Liver (tissue), 9 donors: ENCODE data around the gene ABLIM1. TPM values are rescaled to one million over a fixed set of nuclear protein-coding genes. Genes with fewer than 3 reads are reported as not detected.

ENCODE experiments used
- DNase-seq: peaks from one replicate; pipeline ENCODE4 v3.0.0-alpha.2; 2017; ENCODE audit warnings: low spot score
- H3K27ac ChIP-seq, 2 donors: one replicate each; pipeline ENCODE4 v1.7.0; 2013; ENCODE audit warnings: inconsistent platforms in 2 of 2, low read length in 2 of 2, control low read depth in 1 of 2, low read depth in 1 of 2, mild to moderate bottlenecking in 1 of 2
- H3K27me3 ChIP-seq, 4 donors: one replicate each; pipeline versions ENCODE4 v1.6.1 to v1.7.0; 2013; ENCODE audit warnings: low read length in 3 of 4, inconsistent platforms in 1 of 4, mild to moderate bottlenecking in 1 of 4, moderate library complexity in 1 of 4; ENCODE audit not compliant: control insufficient read depth in 4 of 4, insufficient read depth in 4 of 4
- H3K36me3 ChIP-seq, 4 donors: one replicate each; pipeline versions ENCODE4 v1.6.1 to v1.7.0; 2013; ENCODE audit warnings: low read length in 3 of 4, mild to moderate bottlenecking in 3 of 4, low read depth in 1 of 4, moderate library complexity in 1 of 4; ENCODE audit not compliant: control insufficient read depth in 4 of 4, insufficient read depth in 3 of 4
- H3K4me1 ChIP-seq, 4 donors: one replicate each; pipeline versions ENCODE4 v1.6.1 to v1.7.0; 2013; ENCODE audit warnings: low read length in 3 of 4, mild to moderate bottlenecking in 3 of 4, moderate library complexity in 1 of 4; ENCODE audit not compliant: control insufficient read depth in 4 of 4, insufficient read depth in 4 of 4
- H3K4me3 ChIP-seq, 3 donors: one replicate each; pipeline versions ENCODE4 v1.6.1 to v1.7.0; 2013; ENCODE audit warnings: low read length in 3 of 3, control low read depth in 1 of 3, low read depth in 1 of 3, mild to moderate bottlenecking in 1 of 3
- H3K9ac ChIP-seq, 2 donors: one replicate each; pipeline ENCODE4 v1.7.0; 2013; ENCODE audit warnings: low read length in 2 of 2, mild to moderate bottlenecking in 2 of 2, moderate library complexity in 2 of 2, control low read depth in 1 of 2, low read depth in 1 of 2
- H3K9me3 ChIP-seq, 4 donors: one replicate each; pipeline versions ENCODE4 v1.6.1 to v1.7.0; 2013; ENCODE audit warnings: low read length in 3 of 4; ENCODE audit not compliant: control insufficient read depth in 4 of 4
- ATF3 ChIP-seq: IDR thresholded peaks from 2 replicates; pipeline ENCODE4 v1.6.1; 2016; ENCODE audit warnings: antibody characterized with exemption
- CTCF ChIP-seq: fragments of 150-350 bp; IDR thresholded peaks from 2 replicates; pipeline ENCODE4 v1.5.1; 2017; ENCODE audit warnings: improper control_type of control experiment, low read depth, low read length; ENCODE audit not compliant: missing input control
- EGR1 ChIP-seq, 2 donors: IDR thresholded peaks; 2 replicates each; pipeline ENCODE4 v1.6.1; 2016 to 2018; ENCODE audit warnings: antibody characterized with exemption in 2 of 2, low read depth in 2 of 2
- FOXA1 ChIP-seq: IDR thresholded peaks from 2 replicates; pipeline ENCODE4 v1.6.1; 2016; ENCODE audit warnings: antibody characterized with exemption
- GABPA ChIP-seq, 2 donors: IDR thresholded peaks in 1 of 2; conservative IDR thresholded peaks in 1 of 2; 2 replicates each; pipeline ENCODE4 v1.6.1; 2016; ENCODE audit warnings: antibody characterized with exemption in 2 of 2, mild to moderate bottlenecking in 1 of 2, moderate library complexity in 1 of 2
- HNF4A ChIP-seq, 2 donors: conservative IDR thresholded peaks; 2 replicates each; pipeline ENCODE4 v1.6.1; 2016; ENCODE audit warnings: antibody characterized with exemption in 2 of 2, mild to moderate bottlenecking in 2 of 2
- HNF4G ChIP-seq: IDR thresholded peaks from 2 replicates; pipeline ENCODE4 v1.6.1; 2016; ENCODE audit warnings: antibody characterized with exemption
- JUND ChIP-seq, 2 donors: IDR thresholded peaks; 2 replicates each; pipeline ENCODE4 v1.6.1; 2016; ENCODE audit warnings: antibody characterized with exemption in 2 of 2
- MAX ChIP-seq: IDR thresholded peaks from 2 replicates; pipeline ENCODE4 v1.6.1; 2016; ENCODE audit warnings: antibody characterized with exemption
- NR2F2 ChIP-seq: IDR thresholded peaks from 2 replicates; pipeline ENCODE4 v1.6.1; 2016; ENCODE audit warnings: antibody characterized with exemption
- RAD21 ChIP-seq, 2 donors: IDR thresholded peaks; 2 replicates each; pipeline ENCODE4 v1.6.1; 2016; ENCODE audit warnings: antibody characterized with exemption in 2 of 2, mild to moderate bottlenecking in 2 of 2
- REST ChIP-seq: IDR thresholded peaks from 2 replicates; pipeline ENCODE4 v1.6.1; 2016; ENCODE audit warnings: antibody characterized with exemption, mild to moderate bottlenecking
- SP1 ChIP-seq: IDR thresholded peaks from 2 replicates; pipeline ENCODE4 v1.6.1; 2018; ENCODE audit warnings: antibody characterized with exemption, mild to moderate bottlenecking
- TAF1 ChIP-seq: conservative IDR thresholded peaks from 2 replicates; pipeline ENCODE4 v1.6.1; 2016; ENCODE audit warnings: antibody characterized with exemption, mild to moderate bottlenecking
- YY1 ChIP-seq: IDR thresholded peaks from 2 replicates; pipeline ENCODE4 v1.6.1; 2016; ENCODE audit warnings: antibody characterized with exemption, mild to moderate bottlenecking
- ZBTB33 ChIP-seq: IDR thresholded peaks from 2 replicates; pipeline ENCODE4 v1.6.1; 2016; ENCODE audit warnings: antibody characterized with exemption
- WGBS: extraction: QIAGEN DNeasy Blood & Tissue Kit; methylation state at CpG from one replicate; pipeline ENCODE4 v1.1.7; 2013; 5-methylcytosine and 5-hydroxymethylcytosine counted together
- polyA plus RNA-seq, 2 donors: library from polyadenylated mRNA; stranded (reverse) in 1 of 2; unstranded in 1 of 2; fragments of 200-250 nt in 1 of 2; fragments of >200 nt in 1 of 2; fragmentation: Nextera tagmentation in 1 of 2; extraction: Ambion mirVana in 1 of 2; gene quantifications; one replicate each; pipeline versions ENCODE4 v1.2.1 to v1.2.3, GENCODE V29; 2013 to 2015
- total RNA-seq, 2 donors: library from RNA; depleted of rRNA; stranded (reverse); fragments of >200 nt; gene quantifications; one replicate each; pipeline ENCODE4 v1.2.3, GENCODE V29; 2014
- donor health status: healthy.
- donor health status: healthy.
- donor health status: healthy.
- donor health status: healthy.
- donor health status: healthy.

ABLIM1 gene
- total and polyA plus RNA-seq, 4 donors, result 10.9 to 31.3 (median 13.1) TPM

- TF ChIP-seq MAX (no peak), GABPA (IDR thresholded peaks at IDR 0.05 in 1 of 2, conservative IDR thresholded peaks at IDR 0.05 in 1 of 2) (no peak), YY1 (no peak), TAF1 (no peak), RAD21 (IDR thresholded peaks at IDR 0.05) (no peak), JUND (IDR thresholded peaks at IDR 0.05) (no peak), FOXA1 (no peak), ATF3 (no peak), REST (no peak), CTCF (no peak), SP1 (no peak), EGR1 (IDR thresholded peaks at IDR 0.05; ENCODE audit: low read depth in 2 of 2) (no peak), HNF4G (no peak), HNF4A (conservative IDR thresholded peaks at IDR 0.05) (no peak)
- no peak for DNase-seq
- Histone ChIP-seq H3K27me3 (no peaks in the 10 kb centered on the region), H3K4me3 (no peak overlapping the region), H3K36me3 (peaks cover 0 to 2% (median 0%) of the 10 kb centered on the region in 4 donors), H3K27ac (no peak overlapping the region), H3K9ac (no peak overlapping the region), H3K9me3 (no peaks in the 10 kb centered on the region), H3K4me1 (peaks cover 0 to 16% (median 15%) of the 10 kb centered on the region in 4 donors)
- 93% methylated on average over 3 of the region's 3 CpGs for WGBS
Observed at GRCh38 chr10:114508376-114508775, 149.7 kb downstream of the ABLIM1 start.

GRCh38 chr10:114507449-114507848 lies 150.6 kb downstream of the ABLIM1 start:
- 21% methylated on average over 4 of the region's 4 CpGs for WGBS
- Histone ChIP-seq H3K27ac (no peak overlapping the region), H3K4me3 (no peak overlapping the region), H3K9ac (no peak overlapping the region), H3K36me3 (peaks cover 0 to 2% (median 0%) of the 10 kb centered on the region in 4 donors), H3K27me3 (no peaks in the 10 kb centered on the region), H3K4me1 (peaks cover 0 to 16% (median 15%) of the 10 kb centered on the region in 4 donors), H3K9me3 (no peaks in the 10 kb centered on the region)
- TF ChIP-seq NR2F2, result no peak
- TF ChIP-seq SP1, result no peak
- no peak for TF ChIP-seq GABPA (IDR thresholded peaks at IDR 0.05 in 1 of 2, conservative IDR thresholded peaks at IDR 0.05 in 1 of 2)
- no peak for TF ChIP-seq REST
- no peak for TF ChIP-seq ZBTB33
- DNase-seq, result no peak
